Neural progenitor cell (in vitro differentiated cells): Measurements from ENCODE around the gene MRAS. TPM values are rescaled to one million over a fixed set of nuclear protein-coding genes. Genes with fewer than 3 reads are reported as not detected.
"Not testable (repeated sequence)": the region's sequence is repeated elsewhere in the genome, so short reads cannot be mapped to it uniquely, and the experiment has no call there.

ENCODE experiments used
- DNase-seq: peaks from one replicate; pipeline ENCODE4 v3.0.0-alpha.2; 2016; ENCODE audit warnings: low spot score
- H2AFZ ChIP-seq: fragments of 200-600 bp; sonication (generic); replicated peaks from 2 replicates; pipeline ENCODE4 v1.6.1; 2016; ENCODE audit warnings: antibody characterized with exemption
- H3F3A ChIP-seq: fragments of 200-600 bp; sonication (generic); 2 replicates; pipeline ENCODE4 v1.6.1; 2016; ENCODE audit warnings: antibody characterized with exemption, low read depth
- H3K27ac ChIP-seq: fragments of 200-600 bp; sonication (generic); 2 replicates; pipeline ENCODE4 v1.5.1; 2016; ENCODE audit warnings: mild to moderate bottlenecking
- H3K27me3 ChIP-seq: fragments of 200-600 bp; sonication (generic); 2 replicates; pipeline ENCODE4 v1.6.1; 2016; ENCODE audit warnings: mild to moderate bottlenecking, moderate library complexity
- H3K36me3 ChIP-seq: fragments of 200-600 bp; sonication (generic); 2 replicates; pipeline ENCODE4 v1.5.1; 2016
- H3K4me1 ChIP-seq: fragments of 200-600 bp; sonication (generic); 2 replicates; pipeline ENCODE4 v1.6.1; 2016; ENCODE audit warnings: mixed run types
- H3K4me2 ChIP-seq: fragments of 200-600 bp; sonication (generic); 2 replicates; pipeline ENCODE4 v1.6.1; 2016
- H3K4me3 ChIP-seq: fragments of 200-600 bp; sonication (generic); 2 replicates; pipeline ENCODE4 v1.5.1; 2016
- H3K79me2 ChIP-seq: fragments of 200-600 bp; sonication (generic); 2 replicates; pipeline ENCODE4 v1.6.1; 2016; ENCODE audit warnings: low read depth
- H3K9ac ChIP-seq: fragments of 200-600 bp; sonication (generic); 2 replicates; pipeline ENCODE4 v1.6.1; 2016
- H3K9me3 ChIP-seq: fragments of 200-600 bp; sonication (generic); 2 replicates; pipeline ENCODE4 v1.5.1; 2016; ENCODE audit warnings: low read depth
- H4K20me1 ChIP-seq: fragments of 200-600 bp; sonication (generic); 2 replicates; pipeline ENCODE4 v1.6.1; 2016; ENCODE audit warnings: low read depth
- H3K27ac Mint-ChIP-seq: 3 replicates; pipeline ENCODE4 v1.8.0; 2021; ENCODE audit warnings: mixed read lengths
- H3K27me3 Mint-ChIP-seq: 2 replicates; pipeline ENCODE4 v1.8.0; 2022; ENCODE audit warnings: low read depth, mild to moderate bottlenecking, inconsistent platforms, moderate library complexity, mixed read lengths; ENCODE audit not compliant: insufficient read depth
- H3K36me3 Mint-ChIP-seq: 3 replicates; pipeline ENCODE4 v1.8.0; 2021; ENCODE audit warnings: mixed read lengths
- H3K4me1 Mint-ChIP-seq: 3 replicates; pipeline ENCODE4 v1.8.0; 2021; ENCODE audit warnings: mixed read lengths
- H3K4me3 Mint-ChIP-seq: 3 replicates; pipeline ENCODE4 v1.8.0; 2021; ENCODE audit warnings: mild to moderate bottlenecking, moderate library complexity, mixed read lengths
- H3K9me3 Mint-ChIP-seq: 3 replicates; pipeline ENCODE4 v1.8.0; 2020; ENCODE audit warnings: mixed read lengths
- CTCF ChIP-seq: fragments of 200-600 bp; sonication (generic); IDR thresholded peaks from 2 replicates; pipeline ENCODE4 v1.5.1; 2017; ENCODE audit warnings: antibody characterized with exemption, mild to moderate bottlenecking
- EZH2 ChIP-seq: fragments of 200-600 bp; sonication (generic); IDR thresholded peaks from 2 replicates; pipeline ENCODE4 v1.6.1; 2017; ENCODE audit warnings: antibody characterized with exemption, mild to moderate bottlenecking, moderate library complexity
- EZH2phosphoT487 ChIP-seq: fragments of 200-600 bp; sonication (generic); IDR thresholded peaks from 2 replicates; pipeline ENCODE4 v1.6.1; 2017; ENCODE audit warnings: antibody characterized with exemption
- total RNA-seq: library from RNA; depleted of rRNA; stranded (reverse); fragments of >200 nt; gene quantifications from 2 replicates; pipeline ENCODE4 v1.2.3, GENCODE V29; 2015; ENCODE audit warnings: low replicate concordance

MRAS gene
- total RNA-seq, 1 donor from 2014 or later = 17.2 TPM

GRCh38 chr3:138407236-138407907 lies 59.0 kb downstream of the MRAS start:
- peaks cover 4% of the 10 kb centered on the region for H3K27me3 Mint-ChIP-seq
- no peaks in the 10 kb centered on the region for H3K4me1 Mint-ChIP-seq
- Histone ChIP-seq H3K36me3 (no peaks in the 10 kb centered on the region), H3K27ac (no peak overlapping the region), H3K4me3 (no peak overlapping the region), H3K79me2 (no peaks in the 10 kb centered on the region), H3K4me1 (peaks cover 7% of the 10 kb centered on the region), H3K4me2 (no peak overlapping the region), H2AFZ (no peak overlapping the region), H3K9me3 (no peaks in the 10 kb centered on the region), H3K27me3 (no peaks in the 10 kb centered on the region), H4K20me1 (no peaks in the 10 kb centered on the region), H3F3A (no peaks in the 10 kb centered on the region), H3K9ac (no peak overlapping the region)
- no peak overlapping the region for H3K27ac Mint-ChIP-seq
- no peak for TF ChIP-seq CTCF
- no peak for TF ChIP-seq EZH2
- no peak for TF ChIP-seq EZH2phosphoT487
- H3K36me3 Mint-ChIP-seq = peaks cover 9% of the 10 kb centered on the region
- H3K4me3 Mint-ChIP-seq = no peak overlapping the region
- no peak for DNase-seq
- H3K9me3 Mint-ChIP-seq = no peaks in the 10 kb centered on the region

- Histone ChIP-seq H3K4me1 (no peaks in the 10 kb centered on the region), H3K9me3 (no peaks in the 10 kb centered on the region), H3K4me3 (no peak overlapping the region), H3K4me2 (no peak overlapping the region), H3K27ac (no peak overlapping the region), H3K79me2 (no peaks in the 10 kb centered on the region), H4K20me1 (no peaks in the 10 kb centered on the region), H2AFZ (no peak overlapping the region), H3K9ac (no peak overlapping the region), H3K27me3 (no peaks in the 10 kb centered on the region), H3F3A (no peaks in the 10 kb centered on the region), H3K36me3 (no peaks in the 10 kb centered on the region)
- no peak for DNase-seq
- Mint-ChIP-seq H3K9me3 (no peaks in the 10 kb centered on the region), H3K4me1 (no peaks in the 10 kb centered on the region), H3K27me3 (peaks cover 4% of the 10 kb centered on the region), H3K27ac (no peak overlapping the region), H3K4me3 (no peak overlapping the region), H3K36me3 (peaks cover 6% of the 10 kb centered on the region)
- TF ChIP-seq CTCF (no peak), EZH2phosphoT487 (no peak), EZH2 (no peak)
Measured at GRCh38 chr3:138408751-138409570, 60.6 kb downstream of the MRAS start.

- no peaks in the 10 kb centered on the region for H3K27me3 ChIP-seq
- Mint-ChIP-seq H3K36me3 (no peaks in the 10 kb centered on the region), H3K4me1 (no peaks in the 10 kb centered on the region), H3K4me3 (no peak overlapping the region), H3K27me3 (peaks cover 2% of the 10 kb centered on the region), H3K27ac (no peak overlapping the region), H3K9me3 (no peaks in the 10 kb centered on the region)
- no peak overlapping the region for H3K9ac ChIP-seq
- no peaks in the 10 kb centered on the region for H4K20me1 ChIP-seq
- H3F3A ChIP-seq = no peaks in the 10 kb centered on the region
- no peaks in the 10 kb centered on the region for H3K4me1 ChIP-seq
- H3K4me3 ChIP-seq = no peak overlapping the region
- H3K36me3 ChIP-seq = no peaks in the 10 kb centered on the region
- H2AFZ ChIP-seq = no peak overlapping the region
- H3K9me3 ChIP-seq = no peaks in the 10 kb centered on the region
- no peaks in the 10 kb centered on the region for H3K79me2 ChIP-seq
- TF ChIP-seq EZH2 (no peak), EZH2phosphoT487 (no peak), CTCF (no peak)
- no peak overlapping the region for H3K4me2 ChIP-seq
- H3K27ac ChIP-seq = no peak overlapping the region
- DNase-seq = no peak
Measured at GRCh38 chr3:138412821-138413551, 64.6 kb downstream of the MRAS start.

GRCh38 chr3:138416236-138416635 lies 67.9 kb downstream of the MRAS start:
- H2AFZ ChIP-seq, H3K9me3 Mint-ChIP-seq, DNase-seq, H3K9ac ChIP-seq, H3K27ac ChIP-seq, H3K36me3 ChIP-seq, H3K79me2 ChIP-seq, H3F3A ChIP-seq, H3K4me3 ChIP-seq, H4K20me1 ChIP-seq, H3K4me2 ChIP-seq, H3K4me1 Mint-ChIP-seq, H3K4me3 Mint-ChIP-seq, H3K4me1 ChIP-seq, H3K9me3 ChIP-seq, H3K27ac Mint-ChIP-seq, H3K27me3 Mint-ChIP-seq, H3K27me3 ChIP-seq, H3K36me3 Mint-ChIP-seq: not testable (repeated sequence)
